GM21737 (cell line): ENCODE results near the gene EXOC6.
"Not testable (repeated sequence)": the region's sequence is repeated elsewhere in the genome, so short reads cannot be mapped to it uniquely, and the experiment has no call there.

Experiments
- ATAC-seq: cut with Tn5 transposase; IDR thresholded peaks from one replicate; pipeline ENCODE4 v1.9.1; 2021; ENCODE audit warnings: mild to moderate bottlenecking, moderate library complexity; ENCODE audit not compliant: unreplicated experiment

Gene EXOC6

DNA sequence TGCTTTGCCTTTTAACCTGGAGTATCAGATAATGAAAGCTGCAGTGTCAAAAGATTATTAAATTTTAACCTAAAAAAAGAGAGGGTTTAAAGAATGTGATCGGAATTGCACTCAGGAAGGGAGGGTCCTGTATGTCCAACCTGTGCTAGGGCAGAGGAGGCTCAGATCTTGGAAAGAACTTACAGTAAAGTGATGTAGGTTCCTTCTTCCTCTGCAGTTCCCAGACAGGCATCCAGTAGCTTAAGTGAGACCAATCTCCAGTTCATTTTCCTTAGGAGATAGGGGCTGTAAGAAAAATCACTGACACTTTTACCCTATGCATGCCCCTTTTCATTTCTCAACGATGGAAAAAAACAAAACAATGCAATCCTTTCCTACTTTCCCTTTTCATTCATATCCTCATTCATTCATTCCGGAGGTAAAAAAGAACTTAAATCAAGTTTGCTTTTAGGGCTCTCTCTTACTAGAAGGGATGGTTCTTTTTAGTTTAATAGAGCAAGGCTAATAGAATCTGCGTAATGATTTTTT lies 28.3 kb downstream of the EXOC6 start:
- ATAC-seq = no peak

DNA sequence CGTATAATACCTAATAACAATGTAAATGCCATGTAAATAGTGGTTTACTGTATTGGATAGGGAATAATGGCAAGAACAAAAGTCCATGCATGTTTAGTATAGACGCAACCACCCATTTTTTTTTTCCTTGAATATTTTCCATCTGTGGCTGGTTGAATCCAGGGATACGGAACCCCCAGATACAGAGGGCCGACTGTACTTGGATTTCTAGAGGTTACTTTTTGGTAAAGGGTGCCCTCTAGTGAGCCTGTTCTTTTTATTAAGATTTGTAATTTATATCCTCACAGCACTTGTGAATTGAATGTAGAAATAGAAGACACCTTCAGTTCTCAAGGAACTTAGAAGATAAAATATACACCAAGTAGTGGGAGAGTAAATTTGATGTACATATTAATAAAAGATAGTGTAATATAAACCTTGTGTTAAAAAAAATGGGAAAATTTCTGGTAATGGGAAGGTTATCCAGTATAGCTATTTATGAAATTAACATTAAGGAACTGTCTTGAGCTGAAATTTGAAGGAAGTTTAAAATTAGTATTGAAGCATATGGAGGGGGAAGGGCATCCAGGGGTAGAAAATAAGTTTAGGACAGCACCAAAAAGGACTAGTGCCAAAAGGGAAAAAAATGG lies 32.0 kb downstream of the EXOC6 start:
- ATAC-seq = no peak

GRCh38 chr10:92880917-92881316 lies 32.6 kb downstream of the EXOC6 start:
- ATAC-seq = no peak

DNA sequence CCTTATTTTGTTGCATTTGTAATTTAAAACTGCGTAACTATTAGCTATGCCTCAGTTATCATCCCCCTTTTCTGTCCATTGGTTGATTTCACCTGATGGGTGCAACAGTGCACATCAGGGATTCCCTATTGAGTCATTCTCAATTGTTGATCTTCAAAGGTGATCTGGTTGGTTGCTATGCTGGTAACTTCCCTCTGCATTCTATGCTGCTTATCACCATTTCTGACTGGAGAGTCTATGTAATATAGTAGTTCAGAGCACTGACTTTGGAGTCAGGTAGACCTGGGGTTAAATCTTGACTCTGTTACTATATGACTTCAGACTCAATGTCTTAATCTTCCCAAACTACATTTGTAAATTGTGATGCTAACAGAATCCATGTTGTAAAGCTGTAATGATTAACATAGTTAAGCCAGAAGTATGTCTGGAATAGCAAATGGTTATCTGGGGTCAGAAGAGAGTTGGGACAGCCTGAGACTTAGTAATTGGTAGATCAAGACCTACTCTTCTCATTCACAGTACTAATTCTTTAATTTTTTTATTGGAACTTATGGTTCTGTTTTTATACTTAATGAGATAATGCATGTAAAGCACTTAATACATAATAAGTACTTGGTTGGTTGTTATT lies 38.1 kb downstream of the EXOC6 start:
- no peak for ATAC-seq

GRCh38 chr10:92890471-92890870 lies 42.2 kb downstream of the EXOC6 start:
- no peak for ATAC-seq

GRCh38 chr10:92891885-92892690 lies 43.8 kb downstream of the EXOC6 start:
- ATAC-seq = no peak

DNA sequence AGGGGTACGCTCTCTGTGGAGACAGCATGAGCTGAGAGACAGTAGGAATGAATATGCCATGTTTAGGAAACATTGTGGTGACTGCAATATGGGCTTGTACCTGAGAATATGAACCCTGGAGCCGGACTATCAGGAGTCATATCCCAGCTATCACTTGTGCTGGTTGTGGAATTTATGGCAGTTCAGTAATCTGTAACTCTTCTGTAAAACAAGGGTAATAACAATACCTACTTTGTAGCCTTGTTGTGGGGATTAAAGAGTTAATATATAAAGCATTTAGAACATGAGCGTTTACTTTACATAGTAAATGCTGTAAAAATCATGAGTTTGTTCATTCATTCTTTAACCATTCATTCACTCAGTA lies 44.4 kb downstream of the EXOC6 start:
- ATAC-seq = no peak

DNA sequence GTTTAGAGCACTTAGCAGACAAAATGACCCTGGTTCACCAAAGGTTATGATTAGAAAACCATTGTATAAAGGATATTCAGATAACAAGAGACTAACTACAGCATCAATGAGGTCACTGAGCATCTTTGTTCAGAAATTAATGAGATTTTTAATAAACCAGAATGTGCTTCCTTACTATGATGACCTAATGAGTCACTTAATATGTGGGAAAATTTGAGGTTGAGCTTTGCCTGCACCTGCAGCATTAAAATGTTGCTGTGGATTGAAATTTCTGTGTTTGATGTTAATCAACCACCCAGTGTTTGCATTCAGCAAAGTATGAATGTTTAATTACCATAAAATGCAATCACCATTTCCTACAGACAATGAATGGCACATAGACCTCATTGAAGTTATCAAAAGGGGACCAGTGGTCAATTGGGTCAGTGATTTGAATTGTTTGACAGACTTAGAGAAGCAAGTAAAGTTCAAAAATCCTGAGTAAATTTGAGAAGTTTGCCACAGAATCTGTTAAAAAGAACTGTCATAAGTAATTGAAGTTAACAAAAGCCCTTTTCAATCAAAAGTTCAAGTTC lies 45.8 kb downstream of the EXOC6 start:
- ATAC-seq = no peak

DNA sequence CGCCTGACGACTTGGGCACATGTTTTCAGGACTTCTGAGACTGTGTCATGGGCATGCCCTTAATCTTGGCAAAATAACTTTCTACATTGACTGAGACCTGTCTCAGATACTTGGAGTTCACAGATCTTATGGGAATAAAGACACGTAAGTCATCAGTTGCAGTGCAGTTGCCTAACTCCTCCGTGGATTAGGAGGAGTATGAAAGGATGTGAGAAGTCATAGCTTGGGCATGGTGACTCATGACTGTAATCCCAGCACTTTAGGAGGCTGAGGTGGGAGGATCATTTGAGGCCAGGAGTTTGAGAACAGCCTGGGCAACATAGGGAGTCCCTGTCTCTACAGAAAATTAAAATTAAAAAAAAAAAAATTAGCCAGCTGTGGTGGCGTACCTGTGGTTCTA lies 49.6 kb downstream of the EXOC6 start:
- ATAC-seq = no peak

DNA sequence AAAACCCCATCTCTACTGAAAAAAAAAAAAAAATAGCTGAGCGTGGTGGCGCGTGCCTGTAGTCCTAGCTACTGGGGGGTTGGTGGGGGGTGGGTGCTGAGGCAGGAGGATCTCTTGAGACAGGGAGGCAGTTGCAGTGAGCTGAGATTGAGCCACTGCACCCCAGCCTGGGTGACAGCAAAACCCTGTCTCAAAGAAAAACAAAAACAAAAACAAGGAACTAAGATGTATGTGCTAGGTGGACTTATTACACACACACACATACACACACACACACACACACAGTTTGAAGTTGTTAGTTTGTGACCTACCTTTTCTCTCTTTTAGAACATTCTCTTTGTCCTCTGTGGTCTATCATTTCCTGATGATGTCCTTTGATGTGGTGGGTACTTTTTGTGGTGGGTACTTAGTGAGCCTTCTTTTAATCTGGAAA lies 53.5 kb downstream of the EXOC6 start:
- no peak for ATAC-seq

DNA sequence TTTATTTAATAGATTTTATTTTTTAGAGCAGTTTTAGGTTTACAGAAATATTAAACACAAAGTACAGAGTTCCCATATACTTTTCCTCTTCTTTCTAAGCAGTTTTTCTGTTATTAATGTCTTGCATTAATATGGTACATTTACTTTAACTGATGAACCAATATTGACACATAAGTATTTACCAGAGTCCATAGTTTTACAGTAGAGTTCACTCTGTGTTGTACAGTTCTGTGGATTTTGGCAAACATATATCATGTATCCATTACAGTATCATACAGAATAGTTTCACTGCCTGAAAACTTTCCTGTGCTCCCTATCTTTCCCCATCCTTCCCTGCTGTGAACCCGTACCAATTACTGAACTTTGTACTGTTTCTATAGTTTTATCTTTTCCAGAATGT lies 55.3 kb downstream of the EXOC6 start:
- no peak for ATAC-seq

DNA sequence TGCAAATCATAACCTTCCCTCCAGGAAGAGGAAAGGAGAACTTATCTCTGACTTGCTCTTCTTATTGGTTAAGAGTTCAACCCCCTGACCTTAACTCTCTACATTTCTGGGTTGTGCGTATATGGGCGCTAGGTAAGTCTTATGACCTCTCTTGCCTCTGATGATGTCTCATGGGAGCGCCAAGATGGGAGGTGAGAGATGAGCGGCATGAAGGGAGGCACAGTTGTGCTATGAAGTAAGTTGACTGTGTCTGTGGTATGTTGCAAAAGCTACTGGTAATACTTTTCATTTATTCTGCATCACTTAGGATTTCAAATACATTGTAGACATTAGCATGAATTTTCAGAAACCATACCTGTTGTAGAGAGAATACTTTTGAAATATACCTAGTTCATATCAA lies 59.0 kb downstream of the EXOC6 start:
- ATAC-seq = no peak

GRCh38 chr10:92912631-92913030 lies 64.3 kb downstream of the EXOC6 start:
- ATAC-seq = not testable (repeated sequence)

- ATAC-seq = no peak
Measured at GRCh38 chr10:92913973-92914372, 65.7 kb downstream of the EXOC6 start.

DNA sequence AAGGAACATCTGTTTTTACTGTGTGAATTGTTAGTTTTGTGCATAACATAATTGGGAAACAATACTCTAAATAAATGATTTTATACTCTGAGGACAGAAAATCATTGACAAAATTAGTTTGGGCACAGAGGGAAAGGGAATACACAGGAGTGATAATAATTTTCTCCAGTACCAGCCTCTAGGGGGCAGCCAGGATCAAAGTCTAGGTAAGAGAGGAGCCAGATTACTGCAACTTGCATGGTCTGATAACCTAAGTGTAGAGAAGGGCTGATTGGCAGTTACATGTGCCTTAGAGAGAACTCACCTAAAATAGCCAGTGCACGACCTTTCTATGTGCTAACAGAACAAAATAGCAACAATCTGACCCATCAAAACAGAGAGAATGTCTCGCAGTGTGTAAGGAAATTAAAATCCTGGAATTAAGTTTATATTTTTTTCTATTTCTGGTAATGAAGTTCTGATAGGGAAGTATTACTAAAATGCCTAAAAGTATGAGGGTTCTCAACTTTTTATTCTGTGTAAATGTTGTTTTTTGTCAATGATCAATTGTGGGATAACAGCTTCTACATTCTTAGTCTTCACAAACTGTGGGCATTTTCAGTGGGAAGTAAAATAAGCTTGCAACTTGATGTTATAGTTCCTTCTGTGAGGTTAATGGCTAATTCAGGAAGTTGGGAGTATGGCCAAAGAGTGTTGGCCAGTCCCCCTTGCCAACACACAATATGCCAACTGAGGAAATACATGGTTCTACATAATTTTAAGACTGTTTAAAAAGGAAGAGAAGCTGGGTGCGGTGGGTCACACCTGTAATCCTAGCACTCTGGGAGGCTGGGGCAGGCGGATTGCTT lies 66.4 kb downstream of the EXOC6 start:
- peak; percentile 68 for ATAC-seq

GRCh38 chr10:92915892-92916291 lies 67.6 kb downstream of the EXOC6 start:
- no peak for ATAC-seq

GRCh38 chr10:92916433-92916832 lies 68.1 kb downstream of the EXOC6 start:
- no peak for ATAC-seq

- no peak for ATAC-seq
Measured at GRCh38 chr10:92918603-92919002, 70.3 kb downstream of the EXOC6 start.

- ATAC-seq = no peak
Measured at GRCh38 chr10:92920866-92921265, 72.5 kb downstream of the EXOC6 start.

- no peak for ATAC-seq
Measured at GRCh38 chr10:92923416-92923815, 75.1 kb downstream of the EXOC6 start.

GRCh38 chr10:92929896-92930295 lies 81.6 kb downstream of the EXOC6 start:
- ATAC-seq = no peak
